ENCODE data around the gene SCFD2.

DNA sequence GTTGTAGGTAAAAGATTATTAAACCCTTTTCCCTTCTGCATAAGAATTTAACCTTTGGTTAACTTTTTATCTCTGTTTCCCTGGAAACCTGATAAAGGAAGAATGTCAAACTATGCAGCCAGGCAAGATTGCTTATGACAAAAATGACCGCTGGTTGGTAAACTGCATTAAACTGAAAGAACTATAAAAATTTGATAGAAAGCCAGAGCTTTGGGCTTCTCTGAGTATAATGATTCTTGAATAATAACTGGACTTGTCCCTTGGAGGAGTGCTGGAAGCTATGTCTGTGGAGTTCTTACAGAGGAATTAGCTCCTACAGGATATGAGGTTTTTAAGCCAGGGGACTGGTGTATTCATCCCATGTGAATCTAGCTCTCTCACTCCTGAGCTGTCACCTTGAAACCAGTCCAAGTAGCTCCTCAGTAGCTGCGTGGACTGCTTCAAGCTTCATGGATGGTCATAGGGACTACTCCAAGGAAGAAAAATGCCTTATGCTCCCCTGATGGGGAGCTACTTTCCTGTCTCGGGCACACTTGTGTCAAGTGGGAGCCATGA lies 451.7 kb downstream of the SCFD2 start:
- TF ChIP-seq CTCF (IDR thresholded peaks at IDR 0.05) (no peak), POLR2AphosphoS5 (IDR thresholded peaks at IDR 0.05) (no peak)
